Osteoblast (primary cell): ENCODE data around the gene IFI35. TPM values are rescaled to one million over a fixed set of nuclear protein-coding genes. Genes with fewer than 3 reads are reported as not detected.
A peak's percentile ranks its signal among the peaks of the same experiment; 100 is the strongest.

Experiments
- DNase-seq: peaks from one replicate; pipeline ENCODE4 v3.0.0; 2011; ENCODE audit warnings: low spot score, mixed read lengths; ENCODE audit not compliant: insufficient read length; ENCODE audit errors: missing footprints
- H2AFZ ChIP-seq: 2 replicates; pipeline ENCODE4 v1.6.0; 2011; ENCODE audit warnings: mild to moderate bottlenecking, low read length
- H3K27ac ChIP-seq: 2 replicates; pipeline ENCODE4 v1.5.1; 2011; ENCODE audit warnings: mild to moderate bottlenecking, low read depth, low read length, moderate library complexity
- H3K27me3 ChIP-seq: 2 replicates; pipeline ENCODE4 v1.6.0; 2012; ENCODE audit warnings: mild to moderate bottlenecking, control low read depth, inconsistent platforms, low read length, moderate library complexity; ENCODE audit not compliant: insufficient read depth
- H3K36me3 ChIP-seq: 2 replicates; pipeline ENCODE4 v1.5.1; 2011; ENCODE audit warnings: mild to moderate bottlenecking, low read length, control low read depth, moderate library complexity; ENCODE audit not compliant: insufficient read depth
- H3K4me1 ChIP-seq: 2 replicates; pipeline ENCODE4 v1.5.1; 2011; ENCODE audit warnings: mild to moderate bottlenecking, low read length, control low read depth, moderate library complexity; ENCODE audit not compliant: insufficient read depth
- H3K4me2 ChIP-seq: 2 replicates; pipeline ENCODE4 v1.6.0; 2011; ENCODE audit warnings: mild to moderate bottlenecking, low read length; ENCODE audit not compliant: insufficient read depth
- H3K4me3 ChIP-seq: fragments of 200-600 bp; sonication (generic); 3 replicates; pipeline ENCODE4 v1.5.1; 2012; ENCODE audit warnings: mild to moderate bottlenecking, low read length, inconsistent platforms; ENCODE audit not compliant: insufficient read depth
- H3K79me2 ChIP-seq: 2 replicates; pipeline ENCODE4 v1.6.0; 2012; ENCODE audit warnings: mild to moderate bottlenecking, low read length, control low read depth, inconsistent platforms; ENCODE audit not compliant: insufficient read depth
- H3K9me3 ChIP-seq: 2 replicates; pipeline ENCODE4 v1.5.1; 2011; ENCODE audit warnings: low read depth, low read length, control low read depth
- H4K20me1 ChIP-seq: 2 replicates; pipeline ENCODE4 v1.6.0; 2012; ENCODE audit warnings: mild to moderate bottlenecking, low read length, control low read depth; ENCODE audit not compliant: insufficient read depth
- total RNA-seq: library from RNA; depleted of rRNA; stranded (reverse); fragments of >200 nt; gene quantifications from 2 replicates; pipeline ENCODE4 v1.2.3, GENCODE V29; 2012
- TF ChIP-seq, protein P1 (sequence below): IDR thresholded peaks from 2 replicates; pipeline ENCODE4 v1.5.1; 2011; ENCODE audit warnings: mild to moderate bottlenecking, low read depth, low read length, moderate library complexity; ENCODE audit errors: extremely low read depth

Gene IFI35
- total RNA-seq, 1 donor = 45.2 TPM

DNA sequence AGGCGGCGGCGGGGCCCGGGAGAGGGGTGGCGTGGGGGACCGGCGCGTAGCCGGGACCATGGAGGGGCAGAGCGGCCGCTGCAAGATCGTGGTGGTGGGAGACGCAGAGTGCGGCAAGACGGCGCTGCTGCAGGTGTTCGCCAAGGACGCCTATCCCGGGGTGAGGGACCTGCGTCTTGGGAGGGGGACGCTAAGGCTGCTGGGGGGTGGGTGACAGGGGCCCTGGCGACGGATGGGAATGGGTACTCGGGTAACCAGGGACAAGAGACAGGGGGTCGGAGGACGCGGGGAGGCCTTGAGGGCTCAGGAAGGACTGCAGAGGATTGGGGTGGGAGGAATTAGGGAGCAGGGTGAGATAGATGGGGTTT, 18.7 kb downstream of the IFI35 start:
- H3K4me1 ChIP-seq = peaks cover 11% of the 10 kb centered on the region
- H3K27ac ChIP-seq = no peak overlapping the region
- peak overlapping the region; percentile 56 for H3K4me3 ChIP-seq
- peaks cover 2% of the 10 kb centered on the region for H4K20me1 ChIP-seq
- peak overlapping the region; percentile 63 for H3K4me2 ChIP-seq
- H3K36me3 ChIP-seq = peaks cover 1% of the 10 kb centered on the region
- H3K27me3 ChIP-seq = no peaks in the 10 kb centered on the region
- peaks cover 20% of the 10 kb centered on the region for H3K79me2 ChIP-seq
- TF ChIP-seq, protein P1, sequence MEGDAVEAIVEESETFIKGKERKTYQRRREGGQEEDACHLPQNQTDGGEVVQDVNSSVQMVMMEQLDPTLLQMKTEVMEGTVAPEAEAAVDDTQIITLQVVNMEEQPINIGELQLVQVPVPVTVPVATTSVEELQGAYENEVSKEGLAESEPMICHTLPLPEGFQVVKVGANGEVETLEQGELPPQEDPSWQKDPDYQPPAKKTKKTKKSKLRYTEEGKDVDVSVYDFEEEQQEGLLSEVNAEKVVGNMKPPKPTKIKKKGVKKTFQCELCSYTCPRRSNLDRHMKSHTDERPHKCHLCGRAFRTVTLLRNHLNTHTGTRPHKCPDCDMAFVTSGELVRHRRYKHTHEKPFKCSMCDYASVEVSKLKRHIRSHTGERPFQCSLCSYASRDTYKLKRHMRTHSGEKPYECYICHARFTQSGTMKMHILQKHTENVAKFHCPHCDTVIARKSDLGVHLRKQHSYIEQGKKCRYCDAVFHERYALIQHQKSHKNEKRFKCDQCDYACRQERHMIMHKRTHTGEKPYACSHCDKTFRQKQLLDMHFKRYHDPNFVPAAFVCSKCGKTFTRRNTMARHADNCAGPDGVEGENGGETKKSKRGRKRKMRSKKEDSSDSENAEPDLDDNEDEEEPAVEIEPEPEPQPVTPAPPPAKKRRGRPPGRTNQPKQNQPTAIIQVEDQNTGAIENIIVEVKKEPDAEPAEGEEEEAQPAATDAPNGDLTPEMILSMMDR = no peak
- H3K9me3 ChIP-seq = no peaks in the 10 kb centered on the region
- H2AFZ ChIP-seq = peak overlapping the region; percentile 59
- DNase-seq = no peak

DNA sequence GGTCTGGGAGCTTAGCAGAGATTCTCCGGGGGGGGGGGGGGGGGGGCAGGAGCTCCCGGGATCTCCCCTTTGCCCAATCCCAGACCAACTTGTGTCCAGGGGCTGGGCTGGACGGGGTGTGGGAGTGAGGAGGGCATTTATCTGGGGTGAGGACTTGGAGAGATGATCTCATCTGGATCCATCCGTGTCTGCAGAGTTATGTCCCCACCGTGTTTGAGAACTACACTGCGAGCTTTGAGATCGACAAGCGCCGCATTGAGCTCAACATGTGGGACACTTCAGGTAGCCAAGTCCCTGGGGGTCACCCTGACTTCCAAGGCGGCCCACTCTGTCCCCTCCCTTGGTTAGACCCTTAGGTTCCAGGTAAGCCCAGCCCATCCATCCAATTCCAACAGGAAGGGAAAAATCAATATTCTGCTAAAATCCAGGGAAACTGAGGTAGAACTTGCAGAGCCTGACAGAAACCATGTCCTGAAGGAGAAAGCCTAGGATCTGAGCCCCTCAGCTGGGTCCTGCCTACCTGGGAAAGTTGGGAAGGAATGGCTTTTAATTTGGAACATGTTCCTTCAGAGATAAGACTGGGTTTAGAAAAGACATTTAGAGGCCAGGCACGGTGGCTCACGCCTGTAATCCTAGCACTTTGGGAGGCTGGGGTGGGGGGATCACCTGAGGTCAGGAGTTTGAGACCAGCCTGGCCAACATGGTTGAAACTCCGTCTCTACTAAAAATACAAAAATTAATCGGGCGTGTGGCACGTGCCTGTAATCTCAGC, 19.4 kb downstream of the IFI35 start:
- peaks cover 15% of the 10 kb centered on the region for H3K79me2 ChIP-seq
- no peaks in the 10 kb centered on the region for H4K20me1 ChIP-seq
- no peak overlapping the region for H3K4me3 ChIP-seq
- DNase-seq = peak; percentile 90
- no peak overlapping the region for H2AFZ ChIP-seq
- no peaks in the 10 kb centered on the region for H3K36me3 ChIP-seq
- no peak overlapping the region for H3K4me2 ChIP-seq
- peaks cover 4% of the 10 kb centered on the region for H3K4me1 ChIP-seq
- H3K27ac ChIP-seq = no peak overlapping the region
- no peaks in the 10 kb centered on the region for H3K9me3 ChIP-seq
- TF ChIP-seq, protein P1 = no peak
- no peaks in the 10 kb centered on the region for H3K27me3 ChIP-seq

DNA sequence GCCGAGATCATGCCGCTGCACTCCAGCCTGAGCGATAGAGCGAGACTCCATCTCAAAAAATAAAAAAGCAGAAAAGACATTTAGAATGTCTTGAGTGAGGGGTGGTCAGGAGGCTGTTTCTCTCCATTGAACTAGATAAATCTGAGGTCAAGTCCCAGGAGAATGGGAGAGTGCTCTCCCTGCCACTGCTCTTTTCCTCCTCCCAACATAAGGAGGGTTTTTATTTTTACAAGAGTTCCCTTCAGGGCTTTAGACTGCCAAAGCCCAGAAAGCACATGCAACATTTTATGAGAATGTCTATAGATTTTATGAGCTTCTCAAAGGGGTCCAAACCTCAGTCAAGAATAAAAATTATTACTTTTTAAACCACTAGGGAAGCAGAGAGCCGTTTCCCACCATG, 20.0 kb downstream of the IFI35 start:
- TF ChIP-seq, protein P1 = no peak
- DNase-seq = peak; percentile 79
- Histone ChIP-seq H3K4me1 (peaks cover 3% of the 10 kb centered on the region), H3K27ac (no peak overlapping the region), H3K4me3 (no peak overlapping the region), H3K9me3 (no peaks in the 10 kb centered on the region), H3K4me2 (no peak overlapping the region), H3K36me3 (no peaks in the 10 kb centered on the region), H3K27me3 (no peaks in the 10 kb centered on the region), H2AFZ (no peak overlapping the region), H4K20me1 (no peaks in the 10 kb centered on the region), H3K79me2 (peaks cover 8% of the 10 kb centered on the region)

DNA sequence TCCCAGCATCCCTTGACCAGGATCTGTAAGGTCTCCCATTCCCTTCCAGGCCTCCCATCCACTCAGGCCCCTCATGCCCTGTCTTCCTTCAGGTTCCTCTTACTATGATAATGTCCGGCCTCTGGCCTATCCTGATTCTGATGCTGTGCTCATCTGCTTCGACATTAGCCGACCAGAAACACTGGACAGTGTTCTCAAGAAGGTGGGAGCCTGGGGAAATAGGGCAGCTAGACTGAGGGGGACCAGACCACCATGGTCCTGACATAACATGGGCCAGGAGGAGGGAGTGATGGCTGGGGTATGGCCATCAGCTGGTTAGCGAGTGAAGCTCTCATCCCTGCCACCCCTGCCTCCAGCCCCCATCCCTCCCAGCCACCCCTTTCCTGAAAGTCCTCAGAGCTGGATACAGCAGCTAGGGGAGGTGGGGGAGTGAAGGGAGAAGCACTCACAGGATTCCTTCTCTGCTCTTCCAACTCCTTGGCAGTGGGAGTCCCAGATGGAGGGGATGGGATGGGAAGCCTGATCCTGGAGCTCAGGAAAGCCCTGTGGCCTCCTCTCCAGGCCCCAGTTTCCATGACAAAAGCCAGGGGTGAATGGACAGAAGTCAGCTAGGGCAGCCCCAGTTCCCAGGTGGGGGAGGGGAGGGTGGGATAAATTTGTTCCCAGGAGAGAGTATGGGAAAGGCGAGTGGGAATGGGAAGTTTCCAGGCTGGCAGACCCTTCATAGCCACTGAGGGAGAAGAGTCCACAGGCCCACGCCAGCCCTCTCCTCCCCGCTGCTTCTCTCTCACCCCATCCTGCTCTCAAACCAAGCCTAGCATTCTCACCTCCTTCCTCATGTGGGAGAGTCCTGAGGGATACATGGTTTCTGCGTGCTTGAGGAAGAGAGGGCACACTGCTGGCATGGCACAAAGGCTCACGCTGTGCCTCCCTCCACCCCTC, 20.8 kb downstream of the IFI35 start:
- H3K9me3 ChIP-seq = no peaks in the 10 kb centered on the region
- H3K4me1 ChIP-seq = peaks cover 3% of the 10 kb centered on the region
- no peak overlapping the region for H3K4me3 ChIP-seq
- H2AFZ ChIP-seq = no peak overlapping the region
- TF ChIP-seq, protein P1 = no peak
- no peaks in the 10 kb centered on the region for H3K27me3 ChIP-seq
- peaks cover under 1% of the 10 kb centered on the region for H3K79me2 ChIP-seq
- peak; percentile 71 for DNase-seq
- no peak overlapping the region for H3K27ac ChIP-seq
- no peaks in the 10 kb centered on the region for H4K20me1 ChIP-seq
- H3K4me2 ChIP-seq = no peak overlapping the region
- H3K36me3 ChIP-seq = no peaks in the 10 kb centered on the region
